Adrenal gland (tissue), 12 donors: ENCODE data around the gene PRDM16. TPM values are rescaled to one million over a fixed set of nuclear protein-coding genes. Genes with fewer than 3 reads are reported as not detected.

Source experiments
- DNase-seq, 7 donors: peaks; one replicate each; pipeline ENCODE4 v3.0.0-alpha.2; 2019 to 2020
- H3K27ac ChIP-seq, 5 donors: fragments of 200-600 bp; sonication (generic) in 4 of 5; 1 replicate in 3 of 5; 2 replicates in 2 of 5; pipeline versions ENCODE4 v1.5.1 to v1.8.0; 2016 to 2020; ENCODE audit warnings: mild to moderate bottlenecking in 1 of 5
- H3K27me3 ChIP-seq: fragments of 200-600 bp; 2 replicates; pipeline ENCODE4 v1.8.0; 2021
- H3K36me3 ChIP-seq, 2 donors: fragments of 200-600 bp; replicated peaks in 1 of 2; 1 replicate in 1 of 2; 2 replicates in 1 of 2; pipeline versions ENCODE4 v1.5.1 to v1.8.0; 2018 to 2022
- H3K4me1 ChIP-seq, 2 donors: fragments of 200-600 bp; replicated peaks in 1 of 2; 1 replicate in 1 of 2; 2 replicates in 1 of 2; pipeline versions ENCODE4 v1.5.1 to v1.8.0; 2018 to 2021
- H3K4me3 ChIP-seq, 4 donors: fragments of 200-600 bp; sonication (generic) in 3 of 4; one replicate each; pipeline ENCODE4 v1.5.1; 2016 to 2018
- H3K9me3 ChIP-seq, 3 donors: fragments of 200-600 bp; sonication (generic) in 1 of 3; replicated peaks in 1 of 3; 1 replicate in 2 of 3; 2 replicates in 1 of 3; pipeline versions ENCODE4 v1.5.1 to v1.8.0; 2016 to 2021
- CTCF ChIP-seq, 6 experiments: fragments of 450-650 bp in 4 of 6; fragments of 200-600 bp in 2 of 6; sonication (generic) in 1 of 6; IDR thresholded peaks; 1 replicate in 5 of 6; 2 replicates in 1 of 6; pipeline versions ENCODE4 v1.5.1 to v1.8.0; 2016 to 2021; ENCODE audit warnings: antibody characterized with exemption in 6 of 6, mild to moderate bottlenecking in 2 of 6, moderate library complexity in 1 of 6
- POLR2A ChIP-seq, 2 donors: fragments of 450-650 bp; IDR thresholded peaks; one replicate each; pipeline ENCODE4 v1.6.1; 2017; ENCODE audit warnings: antibody characterized with exemption in 2 of 2, mild to moderate bottlenecking in 2 of 2, moderate library complexity in 1 of 2
- WGBS, 4 donors: extraction: QIAGEN DNeasy Blood & Tissue Kit in 2 of 4; methylation state at CpG; one replicate each; pipeline versions ENCODE4 v1.1.5 to v1.1.7; 2013 to 2017; 5-methylcytosine and 5-hydroxymethylcytosine counted together
- intact Hi-C, 2 donors: fragments of 100-400 bp; cut with DNase I; formaldehyde crosslinking; loops; one replicate each; pipeline versions ENCODE4 v1.14.1 to v1.15.0; 2022 to 2023
- polyA plus RNA-seq, 3 donors: library from polyadenylated mRNA; stranded (reverse); fragments of 200-250 nt in 2 of 3; fragments of 350-450 nt in 1 of 3; fragmentation: Illumina TruSeq in 1 of 3; extraction: RNeasy Lipid Tissue Mini Kit (QIAGEN cat#74804) in 1 of 3; gene quantifications; one replicate each; pipeline ENCODE4 v1.2.3, GENCODE V29; 2013 to 2014
- total RNA-seq, 9 donors: library from RNA; depleted of rRNA in 4 of 9; stranded (reverse); fragments of >200 nt in 4 of 9; fragments of 120-200 nt in 1 of 9; fragmentation: NEBNext Ultra II Directional in 1 of 9; extraction: Animal tissue kit (Norgen Biotek cat#: 25700) in 1 of 9; gene quantifications; one replicate each; pipeline versions ENCODE4 v1.1.0 to v1.2.4, GENCODE V29; 2013 to 2023
- donor health status: healthy with polysubstance abuse.
- donor health status: Bipolar disorder and iron deficiency.
- donor health status: DM: yes; HTN: yes; CAD: no.
- donor health status: DM: no; HTN: no; CAD: no.
- donor health status: DM: no; HTN: no; CAD: no.
- donor health status: DM: yes; HTN: yes; CAD: no.

PRDM16 gene
- total and polyA plus RNA-seq, 12 donors = 0.04 to 2.8 (median 0.61) TPM; not detected in 1

- no peak for DNase-seq
- intact Hi-C loops = no loop called here
- H3K27me3 ChIP-seq = no peaks in the 10 kb centered on the region
- no peak overlapping the region for H3K4me3 ChIP-seq
- TF ChIP-seq CTCF (IDR thresholded peaks at IDR 0.05) = no peak
- TF ChIP-seq POLR2A (IDR thresholded peaks at IDR 0.05) = no peak
- H3K9me3 ChIP-seq = no peaks in the 10 kb centered on the region
- H3K27ac ChIP-seq = no peak overlapping the region
- WGBS, 4 donors = 64 to 77% (median 70%) methylated on average over 5 to 8 of the region's 8 CpGs
- peaks cover 18 to 22% of the 10 kb centered on the region in 2 donors for H3K4me1 ChIP-seq
- no peaks in the 10 kb centered on the region for H3K36me3 ChIP-seq
Observed at GRCh38 chr1:3168678-3169077, 99.7 kb downstream of the PRDM16 start.

- 61 to 72% (median 67%) methylated on average over 31 to 35 of the region's 35 CpGs for WGBS, 4 donors
- intact Hi-C loops = no loop called here
- H3K27me3 ChIP-seq = no peaks in the 10 kb centered on the region
- no peaks in the 10 kb centered on the region for H3K36me3 ChIP-seq
- peak overlapping the region in 3 of 5 donors; percentile 84 to 94 (median 92) for H3K27ac ChIP-seq
- H3K4me1 ChIP-seq = peaks cover 18 to 22% of the 10 kb centered on the region in 2 donors
- H3K9me3 ChIP-seq = no peaks in the 10 kb centered on the region
- no peak overlapping the region for H3K4me3 ChIP-seq
- DNase-seq = no peak
- TF ChIP-seq CTCF (IDR thresholded peaks at IDR 0.05) = no peak
- no peak for TF ChIP-seq POLR2A (IDR thresholded peaks at IDR 0.05)
Observed at GRCh38 chr1:3169665-3170356, 100.8 kb downstream of the PRDM16 start.

GRCh38 chr1:3170561-3171453 lies 101.8 kb downstream of the PRDM16 start:
- H3K27me3 ChIP-seq = no peaks in the 10 kb centered on the region
- no peaks in the 10 kb centered on the region for H3K36me3 ChIP-seq
- H3K4me1 ChIP-seq = peaks cover 18 to 28% of the 10 kb centered on the region in 2 donors
- peak overlapping the region; percentile 54 to 94 (median 89) for H3K27ac ChIP-seq
- DNase-seq = peak; percentile 82 to 92 (median 85)
- peak overlapping the region in 3 of 4 donors; percentile 2 to 56 (median 10) for H3K4me3 ChIP-seq
- no peaks in the 10 kb centered on the region for H3K9me3 ChIP-seq
- intact Hi-C loops = no loop called here
- 0 to 2% (median 1%) methylated on average over 20 to 40 of the region's 40 CpGs for WGBS, 4 donors
- TF ChIP-seq CTCF (IDR thresholded peaks at IDR 0.05) (peak in 1 of 6 experiments; percentile 9), POLR2A (IDR thresholded peaks at IDR 0.05) (peak; percentile 40 to 66)

- intact Hi-C loops = no loop called here
- Histone ChIP-seq H3K9me3 (no peaks in the 10 kb centered on the region), H3K27me3 (no peaks in the 10 kb centered on the region), H3K27ac (peak overlapping the region in 1 of 5 donors; percentile 92), H3K36me3 (no peaks in the 10 kb centered on the region), H3K4me1 (peaks cover 18 to 28% of the 10 kb centered on the region in 2 donors), H3K4me3 (peak overlapping the region in 1 of 4 donors; percentile 56)
- TF ChIP-seq POLR2A (IDR thresholded peaks at IDR 0.05) (no peak), CTCF (IDR thresholded peaks at IDR 0.05) (no peak)
- 91 to 100% (median 92%) methylated on average over 4 to 19 of the region's 19 CpGs for WGBS, 4 donors
- no peak for DNase-seq
Observed at GRCh38 chr1:3171761-3172160, 102.8 kb downstream of the PRDM16 start.
